IMR-90 (cell line): ENCODE results near the gene OR52B6. TPM values are rescaled to one million over a fixed set of nuclear protein-coding genes. Genes with fewer than 3 reads are reported as not detected.

ENCODE experiments used
- ATAC-seq: fragments of 200-7000 bp; cut with Tn5 transposase; 2 replicates; pipeline ENCODE4 v1.9.1; 2020; ENCODE audit warnings: low read depth, mild to moderate bottlenecking, moderate library complexity
- BruUV-seq: library from RNA; stranded (reverse); fragments of 400-500 nt; replicated peaks from 2 replicates; lab custom pipeline; 2021; lab: Mats Ljungman, UMichigan
- CTCF ChIA-PET: fragments of 300-600 bp; formaldehyde crosslinking; extraction: SDS; loops from one replicate; lab custom pipeline; 2021; ENCODE audit warnings: antibody characterized with exemption; lab: Yijun Ruan, JAX
- POLR2A ChIA-PET: fragments of 300-600 bp; sonication (Branson Sonifier 250); formaldehyde crosslinking; loops from one replicate; lab custom pipeline; 2022; ENCODE audit warnings: antibody characterized with exemption; ENCODE audit not compliant: unreplicated experiment; lab: Charles Lee
- DNase-seq: peaks from one replicate; pipeline ENCODE4 v3.0.0; 2013
- H2AFZ ChIP-seq: replicated peaks from 2 replicates; pipeline ENCODE3; 2013; ENCODE audit warnings: low read length, mild to moderate bottlenecking; ENCODE audit not compliant: poor library complexity
- H2AK5ac ChIP-seq: 2 replicates; pipeline ENCODE4 v1.6.1; 2013; ENCODE audit warnings: low read depth, low read length, inconsistent platforms
- H2AK9ac ChIP-seq: replicated peaks from 2 replicates; pipeline ENCODE3; 2013; ENCODE audit warnings: mild to moderate bottlenecking, low read depth, low read length, moderate library complexity; ENCODE audit not compliant: poor library complexity
- H2BK120ac ChIP-seq: 2 replicates; pipeline ENCODE4 v1.6.1; 2013; ENCODE audit warnings: low read depth, low read length, inconsistent platforms
- H2BK15ac ChIP-seq: 3 replicates; pipeline ENCODE4 v1.6.1; 2013; ENCODE audit warnings: low read depth, low read length, inconsistent platforms
- H2BK20ac ChIP-seq: 2 replicates; pipeline ENCODE4 v1.6.1; 2013; ENCODE audit warnings: low read depth, mild to moderate bottlenecking, inconsistent platforms, low read length, moderate library complexity
- H2BK5ac ChIP-seq: 2 replicates; pipeline ENCODE4 v1.6.1; 2013; ENCODE audit warnings: mild to moderate bottlenecking, low read depth, low read length, inconsistent platforms; ENCODE audit not compliant: poor library complexity, severe bottlenecking
- H3K14ac ChIP-seq: replicated peaks from 2 replicates; pipeline ENCODE4 v1.6.1; 2013; ENCODE audit warnings: low read depth, low read length, inconsistent platforms
- H3K18ac ChIP-seq: 2 replicates; pipeline ENCODE4 v1.6.1; 2013; ENCODE audit warnings: low read depth, low read length, control low read depth
- H3K23ac ChIP-seq: 2 replicates; pipeline ENCODE4 v1.6.1; 2013; ENCODE audit warnings: low read depth, low read length, inconsistent platforms
- H3K27ac ChIP-seq: 2 replicates; pipeline ENCODE4 v1.5.1; 2013; ENCODE audit warnings: mild to moderate bottlenecking, control low read depth, low read length; ENCODE audit not compliant: insufficient read depth
- H3K27me3 ChIP-seq: 2 replicates; pipeline ENCODE4 v1.6.1; 2013; ENCODE audit warnings: low read length; ENCODE audit not compliant: control insufficient read depth, insufficient read depth
- H3K36me3 ChIP-seq: 2 replicates; pipeline ENCODE4 v1.6.1; 2013; ENCODE audit warnings: low read length, mixed read lengths; ENCODE audit not compliant: control insufficient read depth, insufficient read depth
- H3K4ac ChIP-seq: 2 replicates; pipeline ENCODE4 v1.6.1; 2013; ENCODE audit warnings: low read depth, low read length, inconsistent platforms
- H3K4me1 ChIP-seq: 2 replicates; pipeline ENCODE4 v1.6.1; 2013; ENCODE audit warnings: low read length, mixed read lengths; ENCODE audit not compliant: control insufficient read depth, insufficient read depth
- H3K4me2 ChIP-seq: 2 replicates; pipeline ENCODE4 v1.6.1; 2013; ENCODE audit warnings: low read depth, mild to moderate bottlenecking, control low read depth, low read length, moderate library complexity
- H3K4me3 ChIP-seq: 2 replicates; pipeline ENCODE4 v1.5.1; 2013; ENCODE audit warnings: low read depth, mild to moderate bottlenecking, control low read depth, low read length, moderate library complexity; ENCODE audit not compliant: insufficient read depth
- H3K56ac ChIP-seq: 2 replicates; pipeline ENCODE4 v1.6.1; 2013; ENCODE audit warnings: low read length, inconsistent platforms; ENCODE audit not compliant: insufficient read depth; ENCODE audit errors: extremely low read depth
- H3K79me1 ChIP-seq, 2 experiments: 2 replicates each; pipeline ENCODE4 v1.6.1; 2013; ENCODE audit warnings: low read length in 2 of 2, inconsistent platforms in 1 of 2, low read depth in 1 of 2
- H3K9ac ChIP-seq: 2 replicates; pipeline ENCODE4 v1.6.1; 2013; ENCODE audit warnings: low read depth, low read length, control low read depth
- H3K9me1 ChIP-seq: 2 replicates; pipeline ENCODE4 v1.6.1; 2013; ENCODE audit warnings: low read length, inconsistent platforms; ENCODE audit not compliant: insufficient read depth
- H3K9me3 ChIP-seq: 2 replicates; pipeline ENCODE4 v1.6.1; 2013; ENCODE audit warnings: low read length; ENCODE audit not compliant: control insufficient read depth, insufficient read depth
- H4K20me1 ChIP-seq: 2 replicates; pipeline ENCODE4 v1.6.1; 2013; ENCODE audit warnings: low read length, inconsistent platforms; ENCODE audit not compliant: insufficient read depth
- H4K5ac ChIP-seq: 2 replicates; pipeline ENCODE4 v1.6.1; 2013; ENCODE audit warnings: mild to moderate bottlenecking, low read depth, low read length, control low read depth
- H4K8ac ChIP-seq, 2 experiments: 2 replicates each; pipeline ENCODE4 v1.6.1; 2013; ENCODE audit warnings: low read depth in 2 of 2, low read length in 2 of 2, control low read depth in 1 of 2, inconsistent platforms in 1 of 2
- H4K91ac ChIP-seq: 2 replicates; pipeline ENCODE4 v1.6.1; 2013; ENCODE audit warnings: low read depth, low read length, inconsistent platforms; ENCODE audit not compliant: insufficient read depth
- BHLHE40 ChIP-seq: fragments of 150-350 bp; IDR thresholded peaks from 2 replicates; pipeline ENCODE4 v1.6.1; 2016; ENCODE audit warnings: mild to moderate bottlenecking, low read depth, low read length
- FOS ChIP-seq: fragments of 150-350 bp; IDR thresholded peaks from 2 replicates; pipeline ENCODE4 v1.6.1; 2016; ENCODE audit warnings: low read depth, low read length
- MAFK ChIP-seq: IDR thresholded peaks from 2 replicates; pipeline ENCODE4 v1.6.1; 2012; ENCODE audit warnings: low read depth, low read length, improper control_type of control experiment
- MXI1 ChIP-seq: IDR thresholded peaks from 2 replicates; pipeline ENCODE4 v1.6.1; 2012; ENCODE audit warnings: low read depth, mild to moderate bottlenecking, low read length, moderate library complexity, borderline replicate concordance
- RAD21 ChIP-seq: IDR thresholded peaks from 2 replicates; pipeline ENCODE4 v1.6.1; 2012; ENCODE audit warnings: low read length, improper control_type of control experiment
- RCOR1 ChIP-seq: IDR thresholded peaks from 2 replicates; pipeline ENCODE4 v1.6.1; 2012; ENCODE audit warnings: mild to moderate bottlenecking, low read length, improper control_type of control experiment; ENCODE audit not compliant: insufficient replicate concordance
- SMC3 ChIP-seq: fragments of 150-350 bp; IDR thresholded peaks from 2 replicates; pipeline ENCODE4 v1.6.1; 2016; ENCODE audit warnings: low read depth, mild to moderate bottlenecking, antibody characterized with exemption, low read length, moderate library complexity
- WGBS, 2 experiments: methylation state at CpG; one replicate each; pipeline versions ENCODE4 v1.1.5 to v1.1.7; 2013; ENCODE audit warnings: missing lambda C conversion rate in 2 of 2; ENCODE audit not compliant: insufficient read length in 1 of 2; ENCODE audit errors: extremely low coverage in 2 of 2; 5-methylcytosine and 5-hydroxymethylcytosine counted together
- dilution Hi-C: fragments of 300-500 bp; cut with HindIII; formaldehyde crosslinking; loops from one replicate; pipeline ENCODE4 v1.14.3; 2018; ENCODE audit warnings: low sequenced_read_pairs; ENCODE audit not compliant: unreplicated experiment
- in situ Hi-C: fragments of 300-500 bp; cut with MboI; formaldehyde crosslinking; loops from 3 replicates; pipeline ENCODE4 v1.14.3; 2019; ENCODE audit warnings: low sequenced_read_pairs, inconsistent platforms, mixed read lengths
- intact Hi-C: fragments of 100-400 bp; cut with micrococcal nuclease; formaldehyde crosslinking; loops from 2 replicates; pipeline ENCODE4 v1.10.0; 2022
- polyA plus RNA-seq, 3 experiments: library from polyadenylated mRNA; depleted of rRNA; stranded (reverse); fragments of >200 nt; gene quantifications; 2 replicates each; pipeline ENCODE4 v1.2.3, GENCODE V29; 2012; ENCODE audit warnings: low replicate concordance in 1 of 3
- total RNA-seq: library from RNA; depleted of rRNA; stranded (reverse); fragments of >200 nt; gene quantifications from 2 replicates; pipeline ENCODE4 v1.2.3, GENCODE V29; 2012

OR52B6 gene
- total and polyA plus RNA-seq, 2 of the 4 experiments (the other 2 are of a cell fraction), result not detected

DNA sequence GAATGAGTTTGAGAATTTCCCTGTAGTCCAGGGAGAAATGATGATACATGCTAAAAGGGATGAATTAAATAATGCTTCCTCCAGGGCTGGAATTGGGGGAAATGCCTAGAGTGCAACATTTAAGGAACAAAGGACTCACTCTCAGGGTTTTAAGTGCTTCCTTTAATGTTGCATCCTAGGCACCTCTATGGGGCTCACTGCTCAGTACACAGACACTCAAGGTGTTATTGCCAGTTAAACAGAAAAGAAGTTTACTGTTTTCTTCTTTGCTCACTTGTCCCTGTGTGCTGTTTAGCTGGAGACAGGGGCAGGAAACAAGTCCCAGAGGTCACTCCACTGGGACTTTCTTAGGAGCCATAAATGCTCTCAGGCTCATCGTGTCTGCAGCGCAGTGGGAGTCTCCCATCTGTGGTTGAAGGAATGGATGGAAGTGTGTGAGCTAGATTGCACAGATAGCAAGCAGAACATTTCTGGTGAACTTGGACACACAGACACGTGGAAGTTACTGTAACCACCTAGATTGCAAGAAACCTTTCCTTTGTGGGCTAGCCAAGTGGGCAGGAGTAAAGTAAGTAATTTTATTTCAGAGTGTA lies 24.0 kb upstream of the OR52B6 start:
- ChIA-PET CTCF (no interaction called here), POLR2A (no interaction called here)
- Histone ChIP-seq H2BK20ac (no peak overlapping the region), H3K9ac (no peak overlapping the region), H3K56ac (no peak overlapping the region), H2BK5ac (no peak overlapping the region), H4K8ac (no peak overlapping the region), H3K79me1 (no peaks in the 10 kb centered on the region), H2AK9ac (no peak overlapping the region), H4K5ac (no peak overlapping the region), H2BK120ac (no peak overlapping the region), H3K4me3 (no peak overlapping the region), H3K4me1 (no peaks in the 10 kb centered on the region), H3K18ac (no peak overlapping the region), H2AFZ (no peak overlapping the region), H3K9me1 (no peaks in the 10 kb centered on the region), H2BK15ac (no peak overlapping the region), H3K9me3 (no peaks in the 10 kb centered on the region), H3K4ac (no peak overlapping the region), H4K91ac (no peak overlapping the region), H3K14ac (no peak overlapping the region), H3K4me2 (no peak overlapping the region), H3K27ac (no peak overlapping the region), H3K27me3 (no peaks in the 10 kb centered on the region; the same call in 1 of the 2 replicates), H2AK5ac (no peak overlapping the region), H3K36me3 (no peaks in the 10 kb centered on the region), H4K20me1 (no peaks in the 10 kb centered on the region), H3K23ac (no peak overlapping the region)
- dilution Hi-C loops (no loop called here), intact Hi-C loops (no loop called here), in situ Hi-C loops (no loop called here)
- no TSS peak for BruUV-seq
- TF ChIP-seq BHLHE40, result no peak
- TF ChIP-seq RAD21, result no peak
- TF ChIP-seq FOS, result no peak
- TF ChIP-seq SMC3, result no peak
- no peak for TF ChIP-seq MXI1
- no peak for TF ChIP-seq RCOR1
- no peak for TF ChIP-seq MAFK
- DNase-seq (no peak), ATAC-seq (no peak)
- no CpG with 5 or more reads among the region's 3 CpGs for WGBS, 2 experiments
